ENCODE measurements around the gene PDE3B.

- TF ChIP-seq CTCF (IDR thresholded peaks at IDR 0.05) (no peak), POLR2A (IDR thresholded peaks at IDR 0.05) (no peak)
Observed at GRCh38 chr11:14636119-14636518, 7.5 kb upstream of the PDE3B start.

Data from adrenal gland (tissue), 5 donors.